GM12892 (cell line): ENCODE measurements around the gene HERC2.

ENCODE experiments used
- POLR2A ChIP-seq: IDR thresholded peaks from 2 replicates; pipeline ENCODE4 v1.6.1; 2011; ENCODE audit warnings: low read depth, low read length, control low read depth
- TAF1 ChIP-seq: IDR thresholded peaks from 2 replicates; pipeline ENCODE4 v1.6.1; 2011; ENCODE audit warnings: low read depth, mild to moderate bottlenecking, control low read depth, low read length, borderline replicate concordance

GRCh38 chr15:28255965-28256364, 66.0 kb downstream of the HERC2 start:
- TF ChIP-seq TAF1 (no peak), POLR2A (no peak)
